Measurements from ENCODE around the gene CRIP2. TPM values are rescaled to one million over a fixed set of nuclear protein-coding genes. Genes with fewer than 3 reads are reported as not detected.

CRIP2 gene
- total and polyA plus RNA-seq, 2 donors (not counting 1 experiment from before 2014, with no cell fraction given): 6.0 to 81.6 TPM

DNA sequence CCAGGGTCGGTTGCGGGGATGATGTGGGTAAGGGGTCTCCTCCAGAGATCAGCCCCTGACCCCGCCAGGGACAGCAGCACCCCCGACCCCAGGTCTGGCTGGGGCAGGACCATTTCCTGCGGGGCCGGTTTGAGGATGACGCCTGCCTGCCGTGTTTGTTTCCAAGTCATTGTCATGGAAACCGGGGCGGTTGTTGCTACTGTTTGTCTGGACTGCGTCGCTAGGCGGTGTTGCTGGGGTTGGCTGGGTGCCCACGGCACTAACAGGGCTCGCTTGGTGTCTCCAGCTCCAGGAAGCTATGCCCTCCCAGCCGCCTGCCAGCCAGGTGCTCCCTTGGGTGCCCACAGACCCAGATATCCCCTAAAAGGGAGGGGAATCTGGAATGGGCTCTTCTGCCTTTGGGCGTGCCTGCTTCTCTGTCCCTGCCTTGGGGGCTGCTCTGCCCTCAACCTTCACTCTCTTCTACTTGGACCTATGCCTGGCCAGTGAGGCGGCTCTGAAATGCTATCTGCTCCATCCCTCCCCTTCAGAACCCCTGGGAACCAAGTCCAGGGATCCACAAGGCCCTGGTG lies 7.4 kb downstream of the CRIP2 start:
- no peaks in the 10 kb centered on the region for H3K79me2 ChIP-seq (ENCODE audit: control insufficient read depth, insufficient read depth, low read length)
- TF ChIP-seq, protein P1, sequence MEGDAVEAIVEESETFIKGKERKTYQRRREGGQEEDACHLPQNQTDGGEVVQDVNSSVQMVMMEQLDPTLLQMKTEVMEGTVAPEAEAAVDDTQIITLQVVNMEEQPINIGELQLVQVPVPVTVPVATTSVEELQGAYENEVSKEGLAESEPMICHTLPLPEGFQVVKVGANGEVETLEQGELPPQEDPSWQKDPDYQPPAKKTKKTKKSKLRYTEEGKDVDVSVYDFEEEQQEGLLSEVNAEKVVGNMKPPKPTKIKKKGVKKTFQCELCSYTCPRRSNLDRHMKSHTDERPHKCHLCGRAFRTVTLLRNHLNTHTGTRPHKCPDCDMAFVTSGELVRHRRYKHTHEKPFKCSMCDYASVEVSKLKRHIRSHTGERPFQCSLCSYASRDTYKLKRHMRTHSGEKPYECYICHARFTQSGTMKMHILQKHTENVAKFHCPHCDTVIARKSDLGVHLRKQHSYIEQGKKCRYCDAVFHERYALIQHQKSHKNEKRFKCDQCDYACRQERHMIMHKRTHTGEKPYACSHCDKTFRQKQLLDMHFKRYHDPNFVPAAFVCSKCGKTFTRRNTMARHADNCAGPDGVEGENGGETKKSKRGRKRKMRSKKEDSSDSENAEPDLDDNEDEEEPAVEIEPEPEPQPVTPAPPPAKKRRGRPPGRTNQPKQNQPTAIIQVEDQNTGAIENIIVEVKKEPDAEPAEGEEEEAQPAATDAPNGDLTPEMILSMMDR (IDR thresholded peaks at IDR 0.05): no peak
- TF ChIP-seq EZH2 (IDR thresholded peaks at IDR 0.05; ENCODE audit: borderline replicate concordance, insufficient read depth, low read depth, low read length, poor library complexity, severe bottlenecking): no peak
- H3K36me3 ChIP-seq (replicated peaks in 1 of 2; ENCODE audit: control extremely low read depth in 1 of 2, control insufficient read depth in 1 of 2, extremely low read depth in 1 of 2, insufficient read depth in 2 of 2, low read length in 1 of 2): no peaks in the 10 kb centered on the region
- intact Hi-C loops (cut with micrococcal nuclease): loop anchor here (1.0 to 10.0 kb wide), 2 partner anchors 8 to 417 kb away; partner anchors contain the start of gene GPR132
- WGBS (ENCODE audit: insufficient coverage): 3% methylated on average over 17 of the region's 18 CpGs
- Mint-ChIP-seq H3K4me3 (peak overlapping the region; percentile 88), H3K27me3 (no peaks in the 10 kb centered on the region), H3K27ac (peak overlapping the region; percentile 100), H3K4me1 (peaks cover 67% of the 10 kb centered on the region), H3K9me3 (ENCODE audit: insufficient read depth) (no peaks in the 10 kb centered on the region)
- peak overlapping the region in 3 of 5 experiments; percentile 49 to 66 (median 54) for H3K4me3 ChIP-seq (ENCODE audit: control extremely low read depth in 1 of 5, extremely low read depth in 1 of 5, insufficient read depth in 1 of 5, low read depth in 2 of 5, low read length in 4 of 5)
- POLR2A ChIA-PET: interaction anchor here (0.5 to 2.7 kb wide), 8 partner anchors 8 to 181 kb away, joined by 3 to 39 read pairs (median 4); partner anchors contain the start of gene BRF1
- peaks cover 59 to 88% of the 10 kb centered on the region in 2 donors for H3K4me1 ChIP-seq (ENCODE audit: control insufficient read depth in 2 of 2, insufficient read depth in 2 of 2, low read length in 2 of 2)
- CTCF ChIA-PET: interaction anchor here (1.4 to 7.3 kb wide), 9 partner anchors 9 to 193 kb away, joined by 5 to 121 read pairs (median 8); partner anchors contain the start of genes BRF1 and TEDC1
- peak overlapping the region; percentile 89 for H3K9ac ChIP-seq (ENCODE audit: low read length)
- H3K4me2 ChIP-seq (replicated peaks; ENCODE audit: low read depth, low read length, poor library complexity, severe bottlenecking): peak overlapping the region; percentile 100
- peaks cover 0 to 16% (median 0%) of the 10 kb centered on the region in 3 donors for H3K9me3 ChIP-seq (ENCODE audit: control extremely low read depth in 1 of 3, control insufficient read depth in 2 of 3, insufficient read depth in 1 of 3, low read length in 2 of 3)
- H3K27ac ChIP-seq (ENCODE audit: low read length in 2 of 2): peak overlapping the region; percentile 93 to 99
- H2AFZ ChIP-seq (ENCODE audit: insufficient read depth, low read depth, low read length, poor library complexity, severe bottlenecking): no peak overlapping the region
- H4K20me1 ChIP-seq (ENCODE audit: control insufficient read depth, insufficient read depth, low read length, poor library complexity, severe bottlenecking): no peaks in the 10 kb centered on the region
- peak; percentile 99 for DNase-seq
- H3K27me3 ChIP-seq (replicated peaks in 1 of 4; ENCODE audit: control extremely low read depth in 1 of 4, control insufficient read depth in 3 of 4, insufficient read depth in 4 of 4, low read length in 3 of 4): peaks cover 0 to 5% (median under 1%) of the 10 kb centered on the region in 4 experiments
- peak; percentile 51 for ATAC-seq (ENCODE audit: low read depth)

Data from B cell (primary cell).